Measurements from ENCODE around the gene CEP57.
"Not testable (repeated sequence)": the region's sequence is repeated elsewhere in the genome, so short reads cannot be mapped to it uniquely, and the experiment has no call there.

CEP57 gene

DNA sequence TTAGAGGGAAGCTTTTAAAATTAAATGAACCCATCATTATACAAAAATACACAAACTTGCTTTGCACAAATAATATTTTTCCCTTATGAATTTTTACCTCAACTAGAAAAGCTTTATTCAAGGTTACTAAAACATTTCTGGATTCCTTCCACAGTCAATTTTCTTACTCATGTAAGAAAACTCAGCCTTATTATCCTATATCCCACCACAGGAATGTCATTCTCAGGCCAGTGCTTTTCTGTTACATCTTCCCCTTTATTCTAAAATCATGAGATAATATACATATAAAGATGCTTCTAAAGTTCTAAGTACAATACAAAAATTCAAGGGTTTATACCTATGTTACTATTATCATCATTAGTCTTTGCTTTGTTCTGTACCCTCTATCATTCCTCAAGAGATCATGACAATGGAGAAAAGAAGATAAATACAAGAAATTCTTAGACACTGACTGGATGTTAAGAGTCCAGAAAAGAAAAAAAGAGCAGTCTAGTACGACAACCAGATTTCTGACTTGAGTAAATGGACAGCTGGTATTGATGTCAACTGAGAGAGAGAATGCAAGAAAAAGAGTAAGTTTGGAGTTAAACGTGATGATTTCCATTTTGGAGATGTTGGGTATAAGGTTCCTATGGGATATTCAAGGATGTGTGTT lies 73.3 kb downstream of the CEP57 start:
- H3K27ac ChIP-seq: no peak overlapping the region
- no peak for TF ChIP-seq ZFX (IDR thresholded peaks at IDR 0.05)
- TF ChIP-seq, protein P1, sequence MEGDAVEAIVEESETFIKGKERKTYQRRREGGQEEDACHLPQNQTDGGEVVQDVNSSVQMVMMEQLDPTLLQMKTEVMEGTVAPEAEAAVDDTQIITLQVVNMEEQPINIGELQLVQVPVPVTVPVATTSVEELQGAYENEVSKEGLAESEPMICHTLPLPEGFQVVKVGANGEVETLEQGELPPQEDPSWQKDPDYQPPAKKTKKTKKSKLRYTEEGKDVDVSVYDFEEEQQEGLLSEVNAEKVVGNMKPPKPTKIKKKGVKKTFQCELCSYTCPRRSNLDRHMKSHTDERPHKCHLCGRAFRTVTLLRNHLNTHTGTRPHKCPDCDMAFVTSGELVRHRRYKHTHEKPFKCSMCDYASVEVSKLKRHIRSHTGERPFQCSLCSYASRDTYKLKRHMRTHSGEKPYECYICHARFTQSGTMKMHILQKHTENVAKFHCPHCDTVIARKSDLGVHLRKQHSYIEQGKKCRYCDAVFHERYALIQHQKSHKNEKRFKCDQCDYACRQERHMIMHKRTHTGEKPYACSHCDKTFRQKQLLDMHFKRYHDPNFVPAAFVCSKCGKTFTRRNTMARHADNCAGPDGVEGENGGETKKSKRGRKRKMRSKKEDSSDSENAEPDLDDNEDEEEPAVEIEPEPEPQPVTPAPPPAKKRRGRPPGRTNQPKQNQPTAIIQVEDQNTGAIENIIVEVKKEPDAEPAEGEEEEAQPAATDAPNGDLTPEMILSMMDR (conservative IDR thresholded peaks at IDR 0.05): no peak

DNA sequence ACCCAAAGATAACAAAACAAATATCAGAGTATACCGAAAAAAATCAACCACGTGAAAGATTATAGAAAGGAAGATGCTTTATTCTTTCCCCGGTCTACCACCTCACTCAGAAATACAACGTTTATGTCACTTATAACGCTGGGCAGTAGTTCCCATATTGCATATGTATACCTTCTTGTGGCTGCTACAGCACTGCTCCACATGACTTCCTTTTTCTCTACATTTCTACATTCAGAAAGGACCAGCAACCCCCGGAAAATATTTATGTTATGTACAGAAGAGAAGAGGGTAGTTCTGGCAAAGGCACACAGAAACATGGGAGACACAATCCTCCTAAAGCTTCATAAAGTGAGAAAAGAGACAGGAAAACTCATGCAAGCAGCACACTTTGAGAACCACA lies 76.8 kb downstream of the CEP57 start:
- TF ChIP-seq, protein P1 (conservative IDR thresholded peaks at IDR 0.05): no peak
- TF ChIP-seq ZFX (IDR thresholded peaks at IDR 0.05): no peak
- no peak overlapping the region for H3K27ac ChIP-seq

DNA sequence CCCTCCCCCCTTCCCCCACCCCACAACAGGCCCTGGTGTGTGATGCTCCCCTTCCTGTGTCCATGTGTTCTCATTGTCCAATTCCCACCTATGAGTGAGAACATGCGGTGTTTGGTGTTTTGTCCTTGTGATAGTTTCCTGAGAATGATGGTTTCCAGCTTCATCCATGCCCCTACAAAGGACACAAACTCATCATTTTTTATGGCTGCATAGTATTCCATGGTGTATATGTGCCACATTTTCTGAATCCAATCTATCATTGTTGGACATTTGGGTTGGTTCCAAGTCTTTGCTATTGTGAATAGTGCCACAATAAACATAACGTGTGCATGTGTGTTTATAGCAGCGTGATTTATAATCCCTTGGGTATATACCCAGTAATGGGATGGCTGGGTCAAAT lies 80.6 kb downstream of the CEP57 start:
- H3K27ac ChIP-seq: not testable (repeated sequence)

DNA sequence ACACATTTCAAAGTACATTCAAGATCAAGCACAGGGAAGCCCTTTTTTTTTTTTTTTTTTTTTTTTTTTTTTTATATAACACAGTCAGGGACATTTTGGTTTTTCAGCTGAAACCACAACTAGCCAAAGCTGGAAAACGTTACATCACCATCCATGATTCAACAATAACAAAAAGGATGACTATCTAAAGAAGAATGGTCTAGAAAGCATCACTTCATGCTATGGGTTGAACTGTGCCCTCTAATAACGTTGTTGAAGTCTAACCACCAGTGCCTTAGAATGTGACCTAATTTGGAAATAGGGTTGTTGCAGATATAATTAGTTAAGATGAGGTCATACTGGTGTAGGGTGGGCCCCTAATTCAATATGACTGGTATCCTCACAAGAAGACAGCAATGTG lies 87.0 kb downstream of the CEP57 start:
- H3K27ac ChIP-seq: no peak overlapping the region
- TF ChIP-seq, protein P1 (conservative IDR thresholded peaks at IDR 0.05): no peak
- TF ChIP-seq ZFX (IDR thresholded peaks at IDR 0.05): no peak
